BJ (cell line): ENCODE data around the gene CXADR. TPM values are rescaled to one million over a fixed set of nuclear protein-coding genes. Genes with fewer than 3 reads are reported as not detected.

Source experiments
- CTCF ChIA-PET: fragments of 350-600 bp; formaldehyde crosslinking; extraction: SDS; loops from one replicate; lab custom pipeline; 2021; ENCODE audit warnings: antibody characterized with exemption, inconsistent platforms; lab: Yijun Ruan, JAX
- POLR2A ChIA-PET: fragments of 300-600 bp; sonication (Branson Sonifier 250); formaldehyde crosslinking; extraction: SDS; loops from one replicate; lab custom pipeline; 2021; ENCODE audit warnings: antibody characterized with exemption; lab: Charles Lee
- DNase-seq: peaks from one replicate; pipeline ENCODE4 v3.0.0-alpha.2; 2011; ENCODE audit warnings: low read depth
- H3K27me3 ChIP-seq: 2 replicates; pipeline ENCODE4 v1.6.0; 2011; ENCODE audit warnings: low read length; ENCODE audit not compliant: control insufficient read depth, insufficient read depth
- H3K36me3 ChIP-seq: 2 replicates; pipeline ENCODE4 v1.5.1; 2011; ENCODE audit warnings: low read length; ENCODE audit not compliant: control insufficient read depth, insufficient read depth
- H3K4me3 ChIP-seq: 2 replicates; pipeline ENCODE4 v1.5.1; 2011; ENCODE audit warnings: low read depth, mild to moderate bottlenecking, control low read depth, low read length
- polyA minus RNA-seq: library from RNA; depleted of rRNA, polyadenylated mRNA; stranded (reverse); fragments of >200 nt; gene quantifications from 2 replicates; pipeline ENCODE4 v1.2.3, GENCODE V29; 2011; rRNA and poly(A)+ RNA removed
- polyA plus RNA-seq: library from polyadenylated mRNA; depleted of rRNA; stranded (reverse); fragments of >200 nt; gene quantifications from 2 replicates; pipeline ENCODE4 v1.2.3, GENCODE V29; 2011; rRNA removed
- TF ChIP-seq, protein P1 (sequence below): IDR thresholded peaks from 2 replicates; pipeline ENCODE4 v1.5.1; 2011; ENCODE audit warnings: low read depth, mild to moderate bottlenecking, control low read depth, inconsistent platforms, low read length, moderate library complexity; ENCODE audit not compliant: insufficient read depth

Gene CXADR
- polyA plus RNA-seq (0.01 and 0.02 TPM in 2 replicates), polyA minus RNA-seq (not detected in 2 replicates)

DNA sequence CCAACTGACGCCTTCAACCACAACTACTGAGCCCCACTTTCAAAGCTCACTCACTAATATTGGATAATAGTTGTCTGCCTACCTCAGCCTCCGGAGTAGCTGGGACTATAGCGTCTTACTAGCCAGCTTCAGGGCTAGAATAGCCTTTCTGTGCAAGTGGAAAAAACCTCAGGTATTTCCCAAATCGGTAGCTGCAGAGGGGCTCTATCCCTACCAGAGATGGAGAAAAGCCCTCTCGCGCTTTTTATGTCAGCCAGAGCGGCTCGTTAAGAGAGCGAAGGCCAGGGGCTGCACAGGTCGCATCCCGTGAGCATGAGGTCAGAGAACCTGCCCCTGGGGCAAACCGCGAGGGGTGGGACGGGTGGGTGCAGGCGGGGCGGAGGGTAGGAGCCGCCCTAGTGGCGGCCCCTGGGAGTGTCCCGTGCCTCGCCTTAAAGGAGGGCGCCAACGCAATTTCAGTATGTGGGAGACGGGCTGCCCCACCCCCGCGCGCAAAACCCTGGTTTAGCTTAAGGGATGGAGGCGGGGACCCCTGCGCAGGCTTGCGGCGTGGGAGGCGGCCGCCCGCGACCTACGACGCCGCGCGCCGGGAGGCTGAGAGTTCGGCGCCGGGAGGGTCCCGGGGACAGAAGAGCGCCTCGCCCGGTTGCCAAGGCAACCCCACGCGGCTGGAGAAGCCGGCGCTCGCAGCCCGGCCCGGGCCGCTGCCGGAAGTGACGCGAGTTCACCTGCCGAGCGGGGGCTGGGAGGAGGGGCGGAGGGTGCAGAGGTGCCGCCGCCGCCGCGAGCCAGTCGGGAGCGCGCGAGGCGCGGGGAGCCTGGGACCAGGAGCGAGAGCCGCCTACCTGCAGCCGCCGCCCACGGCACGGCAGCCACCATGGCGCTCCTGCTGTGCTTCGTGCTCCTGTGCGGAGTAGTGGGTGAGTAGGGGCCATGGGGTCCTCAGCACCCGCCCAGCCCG is at the start of gene CXADR:
TSS of gene CXADR (plus strand) at position 791 of the 961 bp plus-strand sequence. CDS start at position 878, 87 bp downstream.
- DNase-seq: no peak
- H3K4me3 ChIP-seq: peak within 1 kb of the TSS; percentile 51
- TF ChIP-seq, protein P1, sequence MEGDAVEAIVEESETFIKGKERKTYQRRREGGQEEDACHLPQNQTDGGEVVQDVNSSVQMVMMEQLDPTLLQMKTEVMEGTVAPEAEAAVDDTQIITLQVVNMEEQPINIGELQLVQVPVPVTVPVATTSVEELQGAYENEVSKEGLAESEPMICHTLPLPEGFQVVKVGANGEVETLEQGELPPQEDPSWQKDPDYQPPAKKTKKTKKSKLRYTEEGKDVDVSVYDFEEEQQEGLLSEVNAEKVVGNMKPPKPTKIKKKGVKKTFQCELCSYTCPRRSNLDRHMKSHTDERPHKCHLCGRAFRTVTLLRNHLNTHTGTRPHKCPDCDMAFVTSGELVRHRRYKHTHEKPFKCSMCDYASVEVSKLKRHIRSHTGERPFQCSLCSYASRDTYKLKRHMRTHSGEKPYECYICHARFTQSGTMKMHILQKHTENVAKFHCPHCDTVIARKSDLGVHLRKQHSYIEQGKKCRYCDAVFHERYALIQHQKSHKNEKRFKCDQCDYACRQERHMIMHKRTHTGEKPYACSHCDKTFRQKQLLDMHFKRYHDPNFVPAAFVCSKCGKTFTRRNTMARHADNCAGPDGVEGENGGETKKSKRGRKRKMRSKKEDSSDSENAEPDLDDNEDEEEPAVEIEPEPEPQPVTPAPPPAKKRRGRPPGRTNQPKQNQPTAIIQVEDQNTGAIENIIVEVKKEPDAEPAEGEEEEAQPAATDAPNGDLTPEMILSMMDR: peak; percentile 58
- no peaks in the 10 kb centered on the region for H3K36me3 ChIP-seq
- ChIA-PET CTCF (interaction anchor here (0.6 to 1.9 kb wide), 9 partner anchors 8 to 126 kb away, joined by 3 to 5 read pairs (median 3); no protein-coding TSS in a partner anchor), POLR2A (no interaction called here)
- 0 out of 2 replicates have a peak, but pooled peaks cover 3% of the 10 kb centered on the region for H3K27me3 ChIP-seq

DNA sequence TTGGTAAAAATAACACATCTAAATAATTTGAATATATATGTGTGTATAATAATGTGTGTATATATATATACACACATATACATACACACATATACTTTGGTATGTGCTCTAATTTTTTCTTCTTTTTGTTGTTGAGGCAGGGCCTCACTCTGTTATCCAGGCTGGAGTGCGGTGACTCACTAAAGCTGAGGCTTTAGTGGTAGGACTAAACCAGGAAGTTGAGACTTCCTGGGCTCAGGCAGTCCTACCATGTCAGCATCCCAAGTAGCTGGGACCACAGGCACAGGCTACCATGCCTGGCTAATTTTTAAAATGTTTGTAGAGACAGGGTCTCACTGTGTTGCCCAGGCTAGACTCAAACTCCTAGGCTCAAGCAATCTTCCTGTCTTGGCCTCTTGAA is 46.7 kb upstream of the CXADR start:
- POLR2A ChIA-PET: no interaction called here
- Histone ChIP-seq H3K4me3 (no peak overlapping the region), H3K27me3 (no peaks in the 10 kb centered on the region), H3K36me3 (no peaks in the 10 kb centered on the region)
- CTCF ChIA-PET: interaction anchor here (1.0 kb wide), 1 partner anchor 15 kb away, joined by 4 read pairs; no protein-coding TSS in a partner anchor
- TF ChIP-seq, protein P1: no peak
- DNase-seq: no peak

DNA sequence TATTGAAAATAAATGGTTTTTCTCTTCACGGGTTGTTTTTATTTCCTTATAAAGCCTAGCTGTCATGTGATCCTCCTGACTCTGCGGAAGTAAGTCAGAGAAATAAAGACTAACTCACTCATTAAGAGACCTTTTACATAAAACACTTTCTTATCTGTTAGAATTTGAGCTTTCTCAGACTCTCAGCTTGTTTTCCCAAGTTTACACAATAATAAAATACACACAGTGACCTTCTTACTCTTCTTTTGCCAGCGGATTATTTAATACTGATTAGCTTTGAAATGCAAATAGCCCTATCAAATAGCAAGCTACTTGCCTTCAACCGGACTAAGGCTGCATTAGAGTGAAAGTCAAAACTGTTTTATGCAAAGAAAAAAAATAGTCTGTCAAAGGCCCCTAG is 45.5 kb upstream of the CXADR start:
- POLR2A ChIA-PET: no interaction called here
- CTCF ChIA-PET: interaction anchor here (1.1 kb wide), 1 partner anchor 9 kb away, joined by 5 read pairs; no protein-coding TSS in a partner anchor
- Histone ChIP-seq H3K36me3 (no peaks in the 10 kb centered on the region), H3K27me3 (no peaks in the 10 kb centered on the region), H3K4me3 (no peak overlapping the region)
- TF ChIP-seq, protein P1: no peak
- DNase-seq: no peak

DNA sequence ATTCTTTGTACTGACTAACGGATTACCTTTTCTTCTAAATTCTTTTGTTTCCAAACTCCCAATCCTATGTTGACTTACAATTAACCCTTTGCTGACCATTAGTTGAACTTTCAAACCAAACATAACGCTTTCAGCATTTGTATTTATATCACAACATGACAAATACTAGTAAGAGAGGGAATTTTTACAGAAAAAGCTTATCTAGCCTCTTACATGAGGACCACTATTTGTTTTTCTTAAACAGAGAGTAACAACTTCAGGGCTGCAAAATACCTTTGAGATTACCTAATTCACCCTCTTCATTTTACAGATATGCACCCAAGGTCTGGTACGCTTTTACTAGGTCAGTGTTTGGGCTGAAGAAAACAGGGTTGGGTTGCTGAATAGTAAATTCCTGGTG is 45.0 kb upstream of the CXADR start:
- TF ChIP-seq, protein P1: no peak
- no peak overlapping the region for H3K4me3 ChIP-seq
- ChIA-PET POLR2A (no interaction called here), CTCF (interaction anchor here (1.1 kb wide), 1 partner anchor 9 kb away, joined by 5 read pairs; no protein-coding TSS in a partner anchor)
- H3K36me3 ChIP-seq: no peaks in the 10 kb centered on the region
- H3K27me3 ChIP-seq: no peaks in the 10 kb centered on the region
- no peak for DNase-seq

DNA sequence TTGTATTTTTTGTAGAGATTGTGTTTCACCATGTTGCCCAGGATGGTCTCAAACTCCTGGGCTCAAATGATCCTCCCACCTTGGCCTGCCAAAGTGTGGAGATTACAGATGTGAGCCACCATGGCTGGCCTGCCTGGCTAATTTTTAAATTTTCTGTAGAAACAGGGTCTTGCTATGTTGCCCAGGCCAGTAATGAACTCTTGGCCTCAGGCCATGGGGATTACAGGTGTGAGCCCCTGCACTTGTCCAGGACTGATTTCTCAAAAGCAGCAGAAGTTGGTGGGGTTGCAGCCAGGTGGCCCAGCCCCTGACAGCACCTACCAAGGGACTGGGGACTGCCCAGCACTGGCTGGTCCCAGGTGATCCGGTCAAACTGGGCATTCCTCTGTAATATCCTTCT is 44.1 kb upstream of the CXADR start:
- POLR2A ChIA-PET: no interaction called here
- TF ChIP-seq, protein P1: no peak

More for the DNA sequence above, 44.1 kb upstream of the CXADR start:
- Histone ChIP-seq H3K36me3 (no peaks in the 10 kb centered on the region), H3K4me3 (no peak overlapping the region), H3K27me3 (no peaks in the 10 kb centered on the region)
- CTCF ChIA-PET: no interaction called here
- no peak for DNase-seq
